Pancreas (tissue), 10 donors: ENCODE results near the gene ADGRG6. TPM values are rescaled to one million over a fixed set of nuclear protein-coding genes. Genes with fewer than 3 reads are reported as not detected.

Source experiments
- ATAC-seq, 4 donors: fragments of 200-7000 bp; cut with Tn5 transposase; one replicate each; pipeline versions ENCODE4 v1.8.0 to v1.9.1; 2020; ENCODE audit warnings: mild to moderate bottlenecking in 4 of 4, moderate library complexity in 4 of 4
- DNase-seq, 6 donors: peaks; one replicate each; pipeline ENCODE4 v3.0.0-alpha.2; 2020
- FAIRE-seq: peaks from 2 replicates; lab custom pipeline; 2012; peaks lifted over from hg19 to GRCh38; lab: Jason Lieb, UNC
- H3K27ac ChIP-seq, 4 donors: fragments of 200-600 bp; sonication (generic); 1 replicate in 3 of 4; 2 replicates in 1 of 4; pipeline versions ENCODE4 v1.5.0 to v1.8.0; 2020
- H3K27me3 ChIP-seq, 4 donors: fragments of 200-600 bp; one replicate each; pipeline ENCODE4 v1.8.0; 2021
- H3K36me3 ChIP-seq, 3 donors: fragments of 200-600 bp; sonication (generic) in 1 of 3; one replicate each; pipeline versions ENCODE4 v1.5.0 to v1.8.0; 2020 to 2021
- H3K4me1 ChIP-seq, 3 donors: fragments of 200-600 bp; one replicate each; pipeline ENCODE4 v1.8.0; 2021
- H3K4me3 ChIP-seq, 4 donors: fragments of 200-600 bp; sonication (generic) in 2 of 4; one replicate each; pipeline versions ENCODE4 v1.5.0 to v1.8.0; 2020 to 2021
- H3K9me3 ChIP-seq, 4 donors: fragments of 200-600 bp; one replicate each; pipeline ENCODE4 v1.8.0; 2021
- WGBS, 2 donors: extraction: QIAGEN DNeasy Blood & Tissue Kit; methylation state at CpG; one replicate each; pipeline ENCODE4 v1.1.7; 2013; 5-methylcytosine and 5-hydroxymethylcytosine counted together
- intact Hi-C, 3 donors: fragments of 100-400 bp; cut with DNase I; formaldehyde crosslinking; loops; one replicate each; pipeline versions ENCODE4 v1.11.1 to v1.14.2; 2022
- polyA plus RNA-seq, 2 donors: library from polyadenylated mRNA; stranded (reverse); fragments of 200-250 nt; gene quantifications; one replicate each; pipeline ENCODE4 v1.2.3, GENCODE V29; 2013
- total RNA-seq, 6 donors: library from RNA; stranded (reverse); fragmentation: NEBNext Ultra II Directional in 4 of 6; extraction: Animal tissue kit (Norgen Biotek cat#: 25700) in 4 of 6; gene quantifications; one replicate each; pipeline versions ENCODE4 v1.2.1 to v1.2.4, GENCODE V29; 2021 to 2023
- TF ChIP-seq, protein P1 (sequence below), 4 donors: fragments of 200-600 bp; sonication (generic) in 3 of 4; IDR thresholded peaks; one replicate each; pipeline versions ENCODE4 v1.5.0 to v1.8.0; 2021; ENCODE audit warnings: antibody characterized with exemption in 4 of 4
- donor health status: healthy with polysubstance abuse.
- donor health status: DM: no; HTN: no; CAD: no; lungs with moderate emphysema.
- donor health status: DM: no; HTN: no; CAD: no.
- donor health status: control.
- donor health status: control.
- donor health status: Bipolar disorder and iron deficiency.
- donor health status: DM: yes; HTN: yes; CAD: no.
- donor health status: DM: no; HTN: no; CAD: no.
- donor health status: DM: no; HTN: no; CAD: no.
- donor health status: DM: yes; HTN: yes; CAD: no.

Gene ADGRG6
- total and polyA plus RNA-seq, 8 donors, result 1.6 to 10.7 (median 4.2) TPM

DNA sequence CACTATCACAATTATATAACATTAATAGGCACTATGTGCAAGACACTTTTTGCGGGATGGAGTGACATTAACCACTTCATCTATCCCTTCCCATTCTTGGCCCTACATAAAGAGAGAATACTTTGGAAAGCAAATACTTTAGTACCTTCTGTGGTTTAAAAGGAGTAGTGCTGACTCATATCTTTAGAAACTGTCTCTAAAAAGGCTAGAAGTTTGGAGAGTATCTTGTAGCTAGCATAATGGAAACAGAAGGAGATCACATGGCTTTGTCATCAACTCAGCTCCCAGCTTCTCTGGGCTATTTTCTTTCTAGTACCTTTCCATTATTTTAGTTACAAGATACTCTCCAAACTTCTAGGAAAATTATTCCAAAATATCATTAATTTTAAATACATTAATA is 157.5 kb downstream of the ADGRG6 start:
- WGBS, 2 donors, result 90 to 98% methylated on average over 1 of the region's 1 CpG
- FAIRE-seq, result no peak
- no peak overlapping the region for H3K27ac ChIP-seq
- H3K4me3 ChIP-seq, result no peak overlapping the region
- no peak for ATAC-seq
- H3K4me1 ChIP-seq, result no peaks in the 10 kb centered on the region
- H3K36me3 ChIP-seq, result no peaks in the 10 kb centered on the region
- no peak for DNase-seq
- no peaks in the 10 kb centered on the region for H3K27me3 ChIP-seq
- no peaks in the 10 kb centered on the region for H3K9me3 ChIP-seq
- TF ChIP-seq, protein P1, sequence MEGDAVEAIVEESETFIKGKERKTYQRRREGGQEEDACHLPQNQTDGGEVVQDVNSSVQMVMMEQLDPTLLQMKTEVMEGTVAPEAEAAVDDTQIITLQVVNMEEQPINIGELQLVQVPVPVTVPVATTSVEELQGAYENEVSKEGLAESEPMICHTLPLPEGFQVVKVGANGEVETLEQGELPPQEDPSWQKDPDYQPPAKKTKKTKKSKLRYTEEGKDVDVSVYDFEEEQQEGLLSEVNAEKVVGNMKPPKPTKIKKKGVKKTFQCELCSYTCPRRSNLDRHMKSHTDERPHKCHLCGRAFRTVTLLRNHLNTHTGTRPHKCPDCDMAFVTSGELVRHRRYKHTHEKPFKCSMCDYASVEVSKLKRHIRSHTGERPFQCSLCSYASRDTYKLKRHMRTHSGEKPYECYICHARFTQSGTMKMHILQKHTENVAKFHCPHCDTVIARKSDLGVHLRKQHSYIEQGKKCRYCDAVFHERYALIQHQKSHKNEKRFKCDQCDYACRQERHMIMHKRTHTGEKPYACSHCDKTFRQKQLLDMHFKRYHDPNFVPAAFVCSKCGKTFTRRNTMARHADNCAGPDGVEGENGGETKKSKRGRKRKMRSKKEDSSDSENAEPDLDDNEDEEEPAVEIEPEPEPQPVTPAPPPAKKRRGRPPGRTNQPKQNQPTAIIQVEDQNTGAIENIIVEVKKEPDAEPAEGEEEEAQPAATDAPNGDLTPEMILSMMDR (IDR thresholded peaks at IDR 0.05), result no peak
- intact Hi-C loops, result no loop called here

DNA sequence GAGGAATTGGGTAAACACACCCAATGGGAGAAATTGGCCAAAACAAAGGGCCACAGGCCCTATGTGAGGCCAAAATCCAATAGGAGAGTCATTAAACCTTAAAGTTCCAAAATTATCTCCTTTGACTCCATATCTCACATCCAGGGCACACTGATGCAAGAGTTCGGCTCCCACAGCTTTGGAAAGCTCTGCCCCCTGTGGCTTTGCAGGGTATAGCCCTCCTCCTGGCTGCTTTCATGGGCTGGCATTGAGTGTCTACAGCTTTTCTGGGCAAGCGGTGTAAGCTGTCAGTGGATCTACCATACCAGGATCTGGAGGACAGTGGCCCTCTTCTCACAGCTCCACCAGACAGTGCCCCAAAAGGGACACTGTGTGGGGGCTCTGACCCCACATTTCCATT is 160.5 kb downstream of the ADGRG6 start:
- no peak overlapping the region for H3K4me3 ChIP-seq
- DNase-seq, result no peak
- WGBS, 2 donors, result 89 to 91% methylated on average over 2 of the region's 2 CpGs
- TF ChIP-seq, protein P1 (IDR thresholded peaks at IDR 0.05), result no peak
- FAIRE-seq, result no peak
- H3K4me1 ChIP-seq, result no peaks in the 10 kb centered on the region
- H3K27me3 ChIP-seq, result no peaks in the 10 kb centered on the region
- no peaks in the 10 kb centered on the region for H3K9me3 ChIP-seq
- intact Hi-C loops, result no loop called here
- H3K27ac ChIP-seq, result no peak overlapping the region
- ATAC-seq, result no peak
- no peaks in the 10 kb centered on the region for H3K36me3 ChIP-seq

- Histone ChIP-seq H3K4me1 (no peaks in the 10 kb centered on the region), H3K27ac (no peak overlapping the region), H3K27me3 (no peaks in the 10 kb centered on the region), H3K36me3 (no peaks in the 10 kb centered on the region), H3K4me3 (no peak overlapping the region), H3K9me3 (no peaks in the 10 kb centered on the region)
- TF ChIP-seq, protein P1 (IDR thresholded peaks at IDR 0.05), result no peak
- ATAC-seq, result no peak
- no peak for DNase-seq
- FAIRE-seq, result no peak
- intact Hi-C loops, result no loop called here
- 62 to 88% methylated on average over 6 of the region's 6 CpGs for WGBS, 2 donors
Observed at GRCh38 chr6:142463988-142464387, 162.2 kb downstream of the ADGRG6 start.

DNA sequence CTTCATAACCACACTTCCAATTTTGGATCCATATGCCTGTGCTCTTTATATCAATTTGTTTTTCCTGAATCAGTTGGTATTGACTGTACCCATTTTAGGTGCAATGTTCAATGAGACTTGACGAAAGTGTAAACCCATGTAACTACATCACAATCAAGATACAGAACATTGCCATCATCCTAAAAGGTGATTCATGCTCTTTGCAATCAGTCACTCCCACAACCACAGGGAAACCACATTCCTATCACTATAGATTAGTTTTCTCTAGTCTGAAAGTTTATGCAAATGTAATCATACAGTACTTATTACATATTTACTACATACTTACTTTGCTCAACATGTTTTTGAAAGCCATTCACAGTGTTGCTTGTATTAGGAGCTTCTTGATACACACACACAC is 167.4 kb downstream of the ADGRG6 start:
- no peak overlapping the region for H3K4me3 ChIP-seq
- ATAC-seq (no peak), FAIRE-seq (no peak), DNase-seq (no peak)
- H3K4me1 ChIP-seq, result no peaks in the 10 kb centered on the region
- H3K36me3 ChIP-seq, result no peaks in the 10 kb centered on the region
- WGBS, 2 donors, result 45 to 68% methylated on average over 1 of the region's 1 CpG
- no peaks in the 10 kb centered on the region for H3K27me3 ChIP-seq
- H3K27ac ChIP-seq, result no peak overlapping the region
- no peaks in the 10 kb centered on the region for H3K9me3 ChIP-seq
- TF ChIP-seq, protein P1 (IDR thresholded peaks at IDR 0.05), result no peak
- intact Hi-C loops, result no loop called here

GRCh38 chr6:142470421-142470820 is 168.6 kb downstream of the ADGRG6 start:
- no peaks in the 10 kb centered on the region for H3K9me3 ChIP-seq
- intact Hi-C loops, result no loop called here
- H3K27me3 ChIP-seq, result no peaks in the 10 kb centered on the region
- TF ChIP-seq, protein P1 (IDR thresholded peaks at IDR 0.05), result no peak
- 51 to 63% methylated on average over 1 of the region's 1 CpG for whole genome bisulfite sequencing, 2 donors
- H3K36me3 ChIP-seq, result no peaks in the 10 kb centered on the region
- no peak for FAIRE-seq
- no peaks in the 10 kb centered on the region for H3K4me1 ChIP-seq
- no peak for DNase-seq
- ATAC-seq, result no peak
- no peak overlapping the region for H3K4me3 ChIP-seq
- no peak overlapping the region for H3K27ac ChIP-seq
